ENCODE results near the gene CCDC93.

- no peak for TF ChIP-seq CTCF (IDR thresholded peaks at IDR 0.05; ENCODE audit: poor library complexity, severe bottlenecking)
- TF ChIP-seq SMC3 (conservative IDR thresholded peaks at IDR 0.05; ENCODE audit: poor library complexity), result no peak
- TF ChIP-seq POLR2AphosphoS5 (IDR thresholded peaks at IDR 0.05), result no peak
- TF ChIP-seq EZH2 (IDR thresholded peaks at IDR 0.05; ENCODE audit: borderline replicate concordance, insufficient read depth, low read length, poor library complexity, severe bottlenecking), result no peak
These were observed 41.8 kb upstream of the CCDC93 start for GRCh38 chr2:118055512-118056164.

Measured in neural cell (in vitro differentiated cells).